GM21786 (cell line): Measurements from ENCODE around the gene ZPLD1.

ENCODE experiments used
- ATAC-seq: cut with Tn5 transposase; IDR thresholded peaks from one replicate; pipeline ENCODE4 v1.9.1; 2021; ENCODE audit not compliant: unreplicated experiment

The ZPLD1 gene

DNA sequence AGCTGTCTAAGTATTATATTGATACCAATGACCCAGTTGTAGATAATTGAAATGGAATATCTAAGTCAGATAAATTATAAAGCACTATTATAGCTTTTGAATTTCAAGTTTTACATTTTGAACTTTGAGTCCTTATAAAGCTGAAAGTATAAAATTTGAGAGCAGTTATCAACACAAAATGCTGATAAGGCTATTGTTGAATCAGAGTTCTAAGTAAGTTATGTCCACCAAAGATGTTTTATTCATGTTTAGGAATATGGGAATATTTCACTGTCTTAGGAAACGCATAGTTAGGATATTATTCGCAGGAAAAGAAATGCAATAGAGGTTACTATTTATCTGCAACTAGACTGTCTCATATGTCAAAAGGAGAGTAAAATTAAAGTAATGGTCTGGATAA, 29.4 kb downstream of the ZPLD1 start:
- no peak for ATAC-seq

DNA sequence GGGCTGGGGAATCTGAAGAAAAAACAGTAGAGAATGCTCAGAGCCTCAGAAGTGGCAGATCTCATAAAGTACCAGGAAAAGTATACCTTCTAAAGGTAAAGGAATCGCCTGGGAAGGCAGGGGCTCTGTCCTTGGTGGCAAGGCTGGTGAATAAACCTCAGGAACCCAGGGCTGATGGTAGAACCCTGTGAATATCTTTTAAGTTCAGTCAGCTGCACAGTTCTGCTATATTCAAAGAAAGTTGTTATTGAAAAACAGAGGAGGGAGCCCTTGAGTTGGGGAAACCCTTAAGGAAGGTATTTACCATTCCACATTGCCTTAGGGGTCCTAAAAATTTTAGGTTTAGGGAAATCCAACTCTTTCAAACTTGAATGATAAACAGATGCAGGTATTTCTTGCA, 31.2 kb downstream of the ZPLD1 start:
- no peak for ATAC-seq

DNA sequence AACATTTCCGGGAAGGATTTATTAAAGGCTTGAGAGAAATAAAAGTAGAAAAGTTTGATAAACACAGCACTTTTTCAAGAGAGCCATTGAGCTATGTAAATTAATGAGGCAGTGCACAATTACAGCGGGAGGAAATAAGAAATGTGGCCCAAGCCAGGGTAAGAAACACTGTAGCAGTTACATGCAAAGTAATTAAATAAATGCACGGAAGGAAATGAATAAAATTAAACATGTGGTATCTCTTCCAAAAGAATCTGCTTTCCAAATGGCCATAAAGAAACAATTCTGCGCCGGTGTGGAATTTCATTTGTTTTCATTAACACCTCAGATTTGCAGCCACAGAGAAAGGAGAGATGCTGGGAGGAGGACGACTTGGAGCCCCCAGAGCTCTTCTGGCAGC, 35.3 kb downstream of the ZPLD1 start:
- ATAC-seq: no peak

DNA sequence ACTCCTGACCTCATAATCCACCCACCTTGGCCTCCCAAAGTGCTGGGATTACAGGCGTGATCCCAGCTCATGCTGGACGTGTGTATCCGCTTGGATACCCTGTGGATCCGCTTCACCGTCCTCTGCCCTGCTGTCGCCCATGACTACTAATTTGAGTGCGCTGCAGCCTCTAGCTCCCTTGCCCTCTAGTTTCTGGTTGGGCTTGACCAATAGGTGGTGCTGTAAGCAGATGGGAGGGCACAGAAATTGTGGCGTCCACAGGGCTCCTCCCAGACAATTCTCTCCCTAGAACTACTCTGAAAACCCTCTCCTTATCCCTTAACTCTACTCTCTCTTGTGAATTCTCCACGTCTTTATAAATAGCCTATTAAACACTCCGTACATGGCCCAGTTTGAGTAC, 36.2 kb downstream of the ZPLD1 start:
- ATAC-seq: no peak

GRCh38 chr3:102471491-102471890, 36.7 kb downstream of the ZPLD1 start:
- no peak for ATAC-seq

- ATAC-seq: no peak
Measured at GRCh38 chr3:102473648-102474047, 38.8 kb downstream of the ZPLD1 start.

GRCh38 chr3:102474207-102474606, 39.4 kb downstream of the ZPLD1 start:
- no peak for ATAC-seq

GRCh38 chr3:102476198-102476597, 41.4 kb downstream of the ZPLD1 start:
- ATAC-seq: no peak

- ATAC-seq: no peak
Measured at GRCh38 chr3:102478160-102478559, 43.3 kb downstream of the ZPLD1 start.

GRCh38 chr3:102480139-102480538, 45.3 kb downstream of the ZPLD1 start:
- ATAC-seq: no peak

GRCh38 chr3:102481050-102481449, 46.2 kb downstream of the ZPLD1 start:
- ATAC-seq: no peak

GRCh38 chr3:102483556-102483955, 48.7 kb downstream of the ZPLD1 start:
- ATAC-seq: no peak

- no peak for ATAC-seq
Measured at GRCh38 chr3:102484363-102484762, 49.5 kb downstream of the ZPLD1 start.

GRCh38 chr3:102485701-102486100, 50.9 kb downstream of the ZPLD1 start:
- no peak for ATAC-seq

GRCh38 chr3:102488331-102488730, 53.5 kb downstream of the ZPLD1 start:
- no peak for ATAC-seq

DNA sequence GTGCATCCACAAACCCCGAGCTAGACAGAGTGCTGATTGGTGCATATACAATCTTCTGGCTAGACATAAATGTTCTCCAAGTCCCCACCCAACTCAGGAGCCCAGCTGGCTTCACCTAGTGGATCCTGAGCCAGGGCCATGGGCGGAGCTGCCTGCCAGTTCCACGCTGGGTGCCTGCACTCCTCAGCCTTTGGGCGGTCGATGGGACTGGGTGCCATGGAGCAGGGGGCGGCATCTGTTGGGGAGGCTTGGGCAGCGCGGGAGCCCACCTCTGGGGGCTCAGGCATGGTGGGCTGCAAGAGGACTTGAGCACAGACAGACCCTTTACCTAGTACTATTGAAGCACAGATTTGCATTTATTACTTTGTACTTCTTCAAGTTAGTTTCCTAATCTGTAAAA, 57.5 kb downstream of the ZPLD1 start:
- ATAC-seq: no peak

DNA sequence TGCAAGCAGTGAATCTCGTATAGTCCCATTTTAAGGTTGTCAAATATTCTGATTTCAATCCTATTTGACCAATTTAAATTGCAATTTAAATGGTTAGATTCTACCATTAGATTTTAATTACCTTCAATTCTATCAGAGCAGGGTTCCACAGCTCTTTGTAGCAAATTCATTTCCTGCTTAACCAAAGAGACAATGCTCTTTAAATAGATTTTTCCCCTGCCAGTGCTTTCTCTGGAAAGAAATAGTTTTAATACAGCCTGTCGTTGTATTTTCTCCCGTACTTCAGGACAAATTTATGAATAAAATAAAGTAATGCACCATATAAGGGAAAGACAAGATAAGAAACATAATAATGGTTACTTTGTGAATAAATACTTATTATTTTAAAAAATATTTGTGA, 62.8 kb downstream of the ZPLD1 start:
- ATAC-seq: no peak

DNA sequence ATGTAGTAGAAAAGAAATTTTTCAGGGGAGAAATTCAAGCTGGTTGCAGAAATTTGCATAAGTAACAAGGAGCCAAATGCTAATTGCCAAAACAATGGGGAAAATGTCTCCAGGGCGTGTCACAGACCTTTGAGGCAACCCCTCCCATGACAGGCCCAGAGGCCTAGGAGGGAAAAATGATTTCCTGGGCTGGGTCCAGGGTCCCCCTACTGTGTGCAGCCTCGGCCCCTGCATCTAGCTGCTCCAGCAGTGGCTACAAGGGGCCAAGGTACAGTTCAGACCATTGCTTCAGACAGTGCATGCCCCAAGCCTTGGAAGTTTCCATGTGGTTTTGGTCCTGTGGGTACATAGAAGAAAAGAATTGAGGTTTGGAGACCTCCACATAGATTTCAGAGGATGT, 70.7 kb downstream of the ZPLD1 start:
- no peak for ATAC-seq

DNA sequence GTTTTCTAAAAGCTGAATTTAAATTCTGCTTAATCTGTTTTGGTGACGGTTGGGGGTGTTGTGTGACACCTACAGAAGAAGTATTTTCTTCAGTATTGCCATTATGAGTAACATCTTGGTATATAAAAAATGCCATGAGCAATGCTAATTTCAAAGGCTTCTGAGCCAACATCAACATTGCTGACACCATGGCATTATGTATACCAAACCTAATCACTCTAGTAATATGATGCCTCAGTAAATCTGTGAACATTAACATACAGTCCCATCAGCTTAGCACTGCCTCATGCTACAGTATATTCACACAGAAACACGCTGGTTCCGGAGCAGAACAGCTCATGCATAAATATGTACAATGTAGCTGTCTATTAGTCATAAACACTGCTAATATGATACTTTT, 75.8 kb downstream of the ZPLD1 start:
- ATAC-seq: no peak

DNA sequence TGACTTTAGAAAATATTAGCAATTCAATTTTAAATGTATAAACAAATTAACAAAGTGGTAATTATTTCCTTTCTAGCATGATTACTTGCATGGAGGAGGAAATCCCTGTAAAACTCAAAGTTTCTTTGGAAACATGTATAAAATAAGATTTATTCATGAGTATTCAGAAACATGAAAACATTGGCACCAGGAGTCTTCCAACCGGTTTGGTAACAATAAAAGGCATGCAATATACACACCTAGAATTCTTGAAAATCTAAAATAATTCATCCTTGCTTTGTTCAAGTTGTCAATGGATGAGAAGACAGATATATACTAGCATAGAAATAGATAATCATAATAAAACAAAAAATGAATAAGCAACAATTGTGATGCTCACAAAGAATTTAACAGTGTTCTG, 76.4 kb downstream of the ZPLD1 start:
- no peak for ATAC-seq

DNA sequence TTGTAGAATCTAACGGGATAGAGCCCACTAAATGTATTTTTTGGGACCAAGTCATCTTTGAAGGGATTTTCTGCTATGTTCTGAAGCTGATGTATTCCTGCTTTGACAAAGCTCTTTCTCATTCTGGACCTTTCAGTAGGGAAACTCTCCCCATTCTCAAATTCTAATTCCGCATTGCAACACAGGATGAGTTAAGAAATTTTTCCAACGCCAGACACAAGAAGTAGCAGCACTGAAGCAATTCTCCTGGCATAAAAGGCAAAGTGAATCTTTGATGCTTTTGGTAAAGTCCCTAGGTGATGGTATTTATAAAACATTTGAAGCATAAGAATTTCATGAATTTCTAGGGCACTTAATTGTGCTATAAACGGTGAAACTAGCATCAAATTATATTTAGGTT, 76.8 kb downstream of the ZPLD1 start:
- ATAC-seq: no peak

GRCh38 chr3:102512734-102513504, 78.1 kb downstream of the ZPLD1 start:
- no peak for ATAC-seq

- ATAC-seq: no peak
Measured at GRCh38 chr3:102514241-102514640, 79.4 kb downstream of the ZPLD1 start.
